OCI-LY7 (cell line): ENCODE measurements around the gene OSER1.

ENCODE experiments used
- EZH2phosphoT487 ChIP-seq: fragments of 200-600 bp; sonication (generic); IDR thresholded peaks from 2 replicates; pipeline ENCODE4 v1.6.1; 2018; ENCODE audit warnings: low read depth, borderline replicate concordance, mild to moderate bottlenecking, mixed run types, antibody characterized with exemption, low read length, moderate library complexity, mixed read lengths
- TF ChIP-seq, protein P1 (sequence below): fragments of 200-600 bp; sonication (generic); conservative IDR thresholded peaks from 2 replicates; pipeline ENCODE4 v1.5.1; 2014; ENCODE audit warnings: mild to moderate bottlenecking, antibody characterized with exemption, low read length, moderate library complexity, mixed read lengths

- TF ChIP-seq, protein P1, sequence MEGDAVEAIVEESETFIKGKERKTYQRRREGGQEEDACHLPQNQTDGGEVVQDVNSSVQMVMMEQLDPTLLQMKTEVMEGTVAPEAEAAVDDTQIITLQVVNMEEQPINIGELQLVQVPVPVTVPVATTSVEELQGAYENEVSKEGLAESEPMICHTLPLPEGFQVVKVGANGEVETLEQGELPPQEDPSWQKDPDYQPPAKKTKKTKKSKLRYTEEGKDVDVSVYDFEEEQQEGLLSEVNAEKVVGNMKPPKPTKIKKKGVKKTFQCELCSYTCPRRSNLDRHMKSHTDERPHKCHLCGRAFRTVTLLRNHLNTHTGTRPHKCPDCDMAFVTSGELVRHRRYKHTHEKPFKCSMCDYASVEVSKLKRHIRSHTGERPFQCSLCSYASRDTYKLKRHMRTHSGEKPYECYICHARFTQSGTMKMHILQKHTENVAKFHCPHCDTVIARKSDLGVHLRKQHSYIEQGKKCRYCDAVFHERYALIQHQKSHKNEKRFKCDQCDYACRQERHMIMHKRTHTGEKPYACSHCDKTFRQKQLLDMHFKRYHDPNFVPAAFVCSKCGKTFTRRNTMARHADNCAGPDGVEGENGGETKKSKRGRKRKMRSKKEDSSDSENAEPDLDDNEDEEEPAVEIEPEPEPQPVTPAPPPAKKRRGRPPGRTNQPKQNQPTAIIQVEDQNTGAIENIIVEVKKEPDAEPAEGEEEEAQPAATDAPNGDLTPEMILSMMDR = no peak
- TF ChIP-seq EZH2phosphoT487 = no peak
Observed at GRCh38 chr20:44172572-44172950, 38.0 kb downstream of the OSER1 start.
